DND-41 (cell line): ENCODE measurements around the gene NBAS.

Source experiments
- CTCF ChIP-seq: IDR thresholded peaks from 2 replicates; pipeline ENCODE4 v1.5.1; 2012; ENCODE audit warnings: borderline replicate concordance, low read length, moderate library complexity, mild to moderate bottlenecking; ENCODE audit not compliant: poor library complexity, severe bottlenecking; ENCODE audit errors: extremely low read depth
- EZH2 ChIP-seq: IDR thresholded peaks from 3 replicates; pipeline ENCODE4 v1.6.1; 2012; ENCODE audit warnings: borderline replicate concordance, low read depth, mild to moderate bottlenecking, moderate library complexity, low read length, inconsistent platforms; ENCODE audit not compliant: severe bottlenecking

DNA sequence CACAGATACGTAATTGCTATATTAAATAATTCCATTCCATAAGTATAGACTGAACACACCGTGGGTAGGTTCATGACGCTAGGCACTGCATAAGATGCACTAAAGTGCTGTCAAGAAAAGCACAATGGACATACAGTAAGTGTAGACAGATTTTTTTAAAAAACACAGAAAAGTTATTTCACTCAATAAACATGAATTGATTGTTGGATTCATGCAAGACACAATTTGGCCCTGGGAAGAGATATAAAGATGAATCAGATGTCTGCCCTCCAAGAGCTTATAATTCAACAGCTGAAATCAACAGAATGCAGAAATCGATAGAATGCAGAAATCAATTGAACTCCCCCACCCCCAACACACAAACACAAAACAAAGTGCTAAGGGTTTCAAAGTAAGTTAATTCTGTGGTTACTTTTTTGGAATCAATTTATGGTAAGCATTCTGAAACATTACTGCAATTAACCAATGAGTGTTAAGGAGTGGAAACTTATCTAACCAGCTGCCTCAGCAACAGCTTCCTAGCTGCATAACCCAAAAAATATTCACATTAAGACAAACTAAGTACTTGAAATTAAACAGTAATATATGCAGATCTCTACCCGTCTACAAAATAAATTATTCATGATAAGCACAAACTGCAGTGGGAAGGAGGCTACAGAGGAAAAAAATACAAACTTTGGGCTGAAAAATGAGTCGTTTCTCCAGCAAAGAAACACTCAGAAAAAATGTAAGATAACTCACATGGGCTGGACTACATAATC lies 1.6 kb downstream of the NBAS start:
- TF ChIP-seq EZH2 (no peak), CTCF (no peak)
